PC-3 (cell line): ENCODE data around the gene RDX. TPM values are rescaled to one million over a fixed set of nuclear protein-coding genes. Genes with fewer than 3 reads are reported as not detected.

Source experiments
- ATAC-seq: fragments of 200-7000 bp; cut with Tn5 transposase; 2 replicates; pipeline ENCODE4 v1.9.1; 2020; ENCODE audit warnings: mild to moderate bottlenecking, moderate library complexity
- BruUV-seq: library from RNA; stranded (reverse); fragments of 400-500 nt; replicated peaks from 2 replicates; lab custom pipeline; 2021; lab: Mats Ljungman, UMichigan
- CTCF ChIA-PET: fragments of 300-600 bp; sonication (Branson Sonifier 250); formaldehyde crosslinking; loops from one replicate; lab custom pipeline; 2022; ENCODE audit warnings: antibody characterized with exemption; lab: Charles Lee
- POLR2A ChIA-PET: fragments of 300-600 bp; sonication (Branson Sonifier 250); formaldehyde crosslinking; loops from one replicate; lab custom pipeline; 2022; ENCODE audit warnings: antibody characterized with exemption; ENCODE audit not compliant: unreplicated experiment; lab: Charles Lee
- DNase-seq: peaks from one replicate; pipeline ENCODE4 v3.0.0-alpha.2; 2015
- H2AFZ ChIP-seq: fragments of 300-600 bp; sonication (generic); 2 replicates; pipeline ENCODE4 v1.6.0; 2016; ENCODE audit warnings: antibody characterized with exemption, low read length
- H3F3A ChIP-seq: fragments of 300-600 bp; sonication (generic); one replicate; pipeline ENCODE4 v1.6.0; 2017; ENCODE audit warnings: antibody characterized with exemption, low read length, control low read depth, mild to moderate bottlenecking; ENCODE audit not compliant: unreplicated experiment
- H3K27ac ChIP-seq: fragments of 300-600 bp; sonication (generic); 2 replicates; pipeline ENCODE4 v1.5.1; 2016; ENCODE audit warnings: mild to moderate bottlenecking, low read length
- H3K27me3 ChIP-seq: fragments of 300-600 bp; sonication (generic); 2 replicates; pipeline ENCODE4 v1.6.1; 2016; ENCODE audit warnings: low read length, mixed read lengths
- H3K36me3 ChIP-seq: fragments of 300-600 bp; sonication (generic); 2 replicates; pipeline ENCODE4 v1.6.1; 2016; ENCODE audit warnings: low read depth, mixed run types, low read length, mixed read lengths
- H3K4me1 ChIP-seq: fragments of 300-600 bp; sonication (generic); 2 replicates; pipeline ENCODE4 v1.5.1; 2016; ENCODE audit warnings: low read length; ENCODE audit not compliant: insufficient read depth
- H3K4me2 ChIP-seq: fragments of 300-600 bp; sonication (generic); 2 replicates; pipeline ENCODE4 v1.6.0; 2016; ENCODE audit warnings: low read length
- H3K4me3 ChIP-seq: fragments of 300-600 bp; sonication (generic); 2 replicates; pipeline ENCODE4 v1.5.1; 2016; ENCODE audit warnings: mild to moderate bottlenecking, low read length, mixed read lengths
- H3K79me2 ChIP-seq: fragments of 300-600 bp; sonication (generic); 2 replicates; pipeline ENCODE4 v1.6.1; 2017; ENCODE audit warnings: low read length, mixed read lengths
- H3K9ac ChIP-seq: fragments of 300-600 bp; sonication (generic); 2 replicates; pipeline ENCODE4 v1.6.0; 2016; ENCODE audit warnings: mild to moderate bottlenecking, low read length
- H3K9me2 ChIP-seq: fragments of 300-600 bp; sonication (generic); replicated peaks from 2 replicates; pipeline ENCODE4 v1.6.1; 2016; ENCODE audit warnings: mixed run types, low read length, mixed read lengths
- H3K9me3 ChIP-seq: fragments of 300-600 bp; sonication (generic); 2 replicates; pipeline ENCODE4 v1.6.1; 2016; ENCODE audit warnings: low read length, mixed read lengths
- H4K20me1 ChIP-seq: fragments of 300-600 bp; sonication (generic); 2 replicates; pipeline ENCODE4 v1.6.1; 2016; ENCODE audit warnings: low read length, mixed read lengths
- EZH2 ChIP-seq: fragments of 300-600 bp; sonication (generic); IDR thresholded peaks from one replicate; pipeline ENCODE4 v1.6.1; 2017; ENCODE audit warnings: antibody characterized with exemption, mild to moderate bottlenecking, low read length; ENCODE audit not compliant: unreplicated experiment
- EZH2phosphoT487 ChIP-seq: fragments of 300-600 bp; sonication (generic); IDR thresholded peaks from 2 replicates; pipeline ENCODE4 v1.6.1; 2018; ENCODE audit warnings: mild to moderate bottlenecking, antibody characterized with exemption, low read length, borderline replicate concordance
- intact Hi-C: fragments of 100-400 bp; cut with micrococcal nuclease; formaldehyde crosslinking; loops from 2 replicates; pipeline ENCODE4 v1.9.0; 2023
- total RNA-seq: library from RNA; depleted of rRNA; stranded (reverse); fragments of >200 nt; gene quantifications from 2 replicates; pipeline ENCODE4 v1.2.3, GENCODE V29; 2014
- TF ChIP-seq, protein P1 (sequence below): fragments of 300-600 bp; sonication (generic); conservative IDR thresholded peaks from 2 replicates; pipeline ENCODE4 v1.5.1; 2017; ENCODE audit warnings: antibody characterized with exemption, low read depth, mild to moderate bottlenecking, low read length

The RDX gene
- total RNA-seq, 1 experiment from 2014 or later: 86.2 TPM

- Histone ChIP-seq H3K4me3 (no peak overlapping the region), H3K9me2 (no peaks in the 10 kb centered on the region), H3K27me3 (no peaks in the 10 kb centered on the region), H3K9me3 (no peaks in the 10 kb centered on the region), H3K36me3 (no peaks in the 10 kb centered on the region), H2AFZ (no peak overlapping the region), H3F3A (no peaks in the 10 kb centered on the region), H3K9ac (no peak overlapping the region), H3K27ac (no peak overlapping the region), H3K79me2 (no peaks in the 10 kb centered on the region), H3K4me2 (no peak overlapping the region), H3K4me1 (peaks cover 11% of the 10 kb centered on the region), H4K20me1 (no peaks in the 10 kb centered on the region)
- ChIA-PET CTCF (no interaction called here), POLR2A (no interaction called here)
- intact Hi-C loops: no loop called here
- ATAC-seq: no peak
- TF ChIP-seq EZH2 (no peak), EZH2phosphoT487 (no peak)
- TF ChIP-seq, protein P1, sequence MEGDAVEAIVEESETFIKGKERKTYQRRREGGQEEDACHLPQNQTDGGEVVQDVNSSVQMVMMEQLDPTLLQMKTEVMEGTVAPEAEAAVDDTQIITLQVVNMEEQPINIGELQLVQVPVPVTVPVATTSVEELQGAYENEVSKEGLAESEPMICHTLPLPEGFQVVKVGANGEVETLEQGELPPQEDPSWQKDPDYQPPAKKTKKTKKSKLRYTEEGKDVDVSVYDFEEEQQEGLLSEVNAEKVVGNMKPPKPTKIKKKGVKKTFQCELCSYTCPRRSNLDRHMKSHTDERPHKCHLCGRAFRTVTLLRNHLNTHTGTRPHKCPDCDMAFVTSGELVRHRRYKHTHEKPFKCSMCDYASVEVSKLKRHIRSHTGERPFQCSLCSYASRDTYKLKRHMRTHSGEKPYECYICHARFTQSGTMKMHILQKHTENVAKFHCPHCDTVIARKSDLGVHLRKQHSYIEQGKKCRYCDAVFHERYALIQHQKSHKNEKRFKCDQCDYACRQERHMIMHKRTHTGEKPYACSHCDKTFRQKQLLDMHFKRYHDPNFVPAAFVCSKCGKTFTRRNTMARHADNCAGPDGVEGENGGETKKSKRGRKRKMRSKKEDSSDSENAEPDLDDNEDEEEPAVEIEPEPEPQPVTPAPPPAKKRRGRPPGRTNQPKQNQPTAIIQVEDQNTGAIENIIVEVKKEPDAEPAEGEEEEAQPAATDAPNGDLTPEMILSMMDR: no peak
- no TSS peak for BruUV-seq
- no peak for DNase-seq
Observed at GRCh38 chr11:110340436-110340835, 44.0 kb upstream of the RDX start.

DNA sequence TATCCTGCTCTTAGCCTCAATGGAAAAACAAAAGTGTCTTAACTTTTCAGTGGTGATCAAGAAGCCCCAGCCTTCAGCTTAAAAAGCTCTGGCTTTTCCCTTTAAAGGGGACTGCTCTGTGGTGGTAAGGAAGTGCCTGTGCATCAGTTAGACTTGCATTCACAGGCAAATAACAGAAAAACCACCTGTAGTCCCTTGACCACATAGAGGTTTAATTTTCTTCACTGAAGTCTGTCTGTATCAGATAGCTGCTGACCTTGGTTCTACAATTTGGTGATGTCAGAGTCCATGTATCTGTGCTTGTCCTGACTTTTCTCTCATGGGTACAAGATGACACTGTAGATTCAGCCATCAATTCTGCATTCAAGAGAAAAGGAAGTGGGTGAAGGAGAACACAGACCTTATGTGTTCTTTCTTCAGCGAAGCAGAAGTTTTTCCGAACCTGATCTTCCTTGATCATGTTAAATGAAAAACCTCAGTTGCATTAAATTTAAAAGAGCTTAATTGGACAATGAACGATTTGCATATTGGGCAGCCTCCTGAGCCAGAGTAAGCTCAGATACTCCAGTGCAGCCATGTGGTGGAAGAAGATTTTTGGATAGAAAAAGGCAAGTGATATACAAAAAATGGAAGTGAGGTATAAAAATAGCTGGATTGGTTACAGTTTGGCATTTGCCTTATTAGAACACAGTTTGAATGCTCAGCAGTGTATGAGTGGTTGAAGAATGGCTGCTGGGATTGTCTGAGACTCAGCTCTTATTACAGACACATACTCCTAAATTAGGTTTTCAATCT, 43.2 kb upstream of the RDX start:
- no TSS peak for BruUV-seq

More for the DNA sequence above, 43.2 kb upstream of the RDX start:
- Histone ChIP-seq H3F3A (no peaks in the 10 kb centered on the region), H3K27me3 (no peaks in the 10 kb centered on the region), H3K9me2 (no peaks in the 10 kb centered on the region), H3K9ac (no peak overlapping the region), H2AFZ (no peak overlapping the region), H3K79me2 (no peaks in the 10 kb centered on the region), H3K4me2 (no peak overlapping the region), H3K4me1 (peaks cover 10% of the 10 kb centered on the region), H3K36me3 (no peaks in the 10 kb centered on the region), H3K27ac (no peak overlapping the region), H4K20me1 (no peaks in the 10 kb centered on the region), H3K4me3 (no peak overlapping the region), H3K9me3 (no peaks in the 10 kb centered on the region)
- ChIA-PET POLR2A (no interaction called here), CTCF (no interaction called here)
- TF ChIP-seq, protein P1: no peak
- TF ChIP-seq EZH2: no peak
- no peak for TF ChIP-seq EZH2phosphoT487
- DNase-seq: no peak
- intact Hi-C loops: no loop called here
- no peak for ATAC-seq
